HFFc6 (cell line): ENCODE data around the gene BCLAF1. TPM values are rescaled to one million over a fixed set of nuclear protein-coding genes. Genes with fewer than 3 reads are reported as not detected.

Source experiments
- DNase-seq: peaks from one replicate; pipeline ENCODE4 v3.0.0-alpha.2; 2018
- H3K27ac Mint-ChIP-seq: 2 replicates; pipeline ENCODE4 v1.8.0; 2020; ENCODE audit warnings: mild to moderate bottlenecking, mixed read lengths
- H3K27me3 Mint-ChIP-seq: 2 replicates; pipeline ENCODE4 v1.8.0; 2021; ENCODE audit warnings: mild to moderate bottlenecking, moderate library complexity, mixed read lengths; ENCODE audit not compliant: insufficient read depth
- H3K36me3 Mint-ChIP-seq: 2 replicates; pipeline ENCODE4 v1.8.0; 2021; ENCODE audit warnings: low read depth, mixed read lengths
- H3K4me1 Mint-ChIP-seq: 2 replicates; pipeline ENCODE4 v1.8.0; 2020; ENCODE audit warnings: low read depth, mixed read lengths
- H3K4me3 Mint-ChIP-seq: 2 replicates; pipeline ENCODE4 v1.8.0; 2020; ENCODE audit warnings: mild to moderate bottlenecking, moderate library complexity, mixed read lengths
- H3K9me3 Mint-ChIP-seq: 2 replicates; pipeline ENCODE4 v1.8.0; 2020; ENCODE audit warnings: mild to moderate bottlenecking, mixed read lengths
- total RNA-seq, 6 experiments: library from RNA; stranded (reverse); fragmentation: NEBNext Ultra II Directional; extraction: Animal tissue kit (Norgen Biotek cat#: 25700); gene quantifications; 2 replicates in 1 of 6; 3 replicates in 5 of 6; pipeline ENCODE4 v1.2.3, GENCODE V29; 2021
- TF ChIP-seq, protein P1 (sequence below): fragments of 200-600 bp; sonication (generic); IDR thresholded peaks from 2 replicates; pipeline ENCODE4 v1.5.0; 2021; ENCODE audit warnings: antibody characterized with exemption, mild to moderate bottlenecking

BCLAF1 gene
- total RNA-seq, 6 experiments from 2014 or later = 136 to 164 (median 153) TPM

DNA sequence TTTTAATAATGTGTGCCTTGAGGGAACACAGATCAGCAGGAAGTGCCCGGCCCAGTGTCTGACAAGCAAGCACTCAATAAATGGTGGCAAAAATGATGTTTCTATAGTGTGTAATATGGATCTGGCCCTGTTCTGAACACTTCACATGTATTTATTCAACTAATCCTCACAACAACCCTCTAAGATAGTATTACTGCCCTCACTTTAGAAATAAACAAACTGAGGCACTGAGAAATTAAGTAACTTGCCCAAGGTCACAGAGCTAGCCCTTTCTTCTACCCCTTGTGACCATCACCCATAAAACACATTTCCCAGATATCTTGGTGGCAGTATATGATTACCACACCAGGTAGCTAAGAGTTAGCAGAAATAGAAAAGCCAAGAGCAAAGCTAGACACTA lies 26.7 kb downstream of the BCLAF1 start:
- peaks cover 35% of the 10 kb centered on the region for H3K36me3 Mint-ChIP-seq
- DNase-seq = no peak
- no peaks in the 10 kb centered on the region for H3K9me3 Mint-ChIP-seq
- H3K4me1 Mint-ChIP-seq = no peaks in the 10 kb centered on the region
- no peak overlapping the region for H3K4me3 Mint-ChIP-seq
- TF ChIP-seq, protein P1, sequence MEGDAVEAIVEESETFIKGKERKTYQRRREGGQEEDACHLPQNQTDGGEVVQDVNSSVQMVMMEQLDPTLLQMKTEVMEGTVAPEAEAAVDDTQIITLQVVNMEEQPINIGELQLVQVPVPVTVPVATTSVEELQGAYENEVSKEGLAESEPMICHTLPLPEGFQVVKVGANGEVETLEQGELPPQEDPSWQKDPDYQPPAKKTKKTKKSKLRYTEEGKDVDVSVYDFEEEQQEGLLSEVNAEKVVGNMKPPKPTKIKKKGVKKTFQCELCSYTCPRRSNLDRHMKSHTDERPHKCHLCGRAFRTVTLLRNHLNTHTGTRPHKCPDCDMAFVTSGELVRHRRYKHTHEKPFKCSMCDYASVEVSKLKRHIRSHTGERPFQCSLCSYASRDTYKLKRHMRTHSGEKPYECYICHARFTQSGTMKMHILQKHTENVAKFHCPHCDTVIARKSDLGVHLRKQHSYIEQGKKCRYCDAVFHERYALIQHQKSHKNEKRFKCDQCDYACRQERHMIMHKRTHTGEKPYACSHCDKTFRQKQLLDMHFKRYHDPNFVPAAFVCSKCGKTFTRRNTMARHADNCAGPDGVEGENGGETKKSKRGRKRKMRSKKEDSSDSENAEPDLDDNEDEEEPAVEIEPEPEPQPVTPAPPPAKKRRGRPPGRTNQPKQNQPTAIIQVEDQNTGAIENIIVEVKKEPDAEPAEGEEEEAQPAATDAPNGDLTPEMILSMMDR = no peak
- no peaks in the 10 kb centered on the region for H3K27me3 Mint-ChIP-seq
- no peak overlapping the region for H3K27ac Mint-ChIP-seq

DNA sequence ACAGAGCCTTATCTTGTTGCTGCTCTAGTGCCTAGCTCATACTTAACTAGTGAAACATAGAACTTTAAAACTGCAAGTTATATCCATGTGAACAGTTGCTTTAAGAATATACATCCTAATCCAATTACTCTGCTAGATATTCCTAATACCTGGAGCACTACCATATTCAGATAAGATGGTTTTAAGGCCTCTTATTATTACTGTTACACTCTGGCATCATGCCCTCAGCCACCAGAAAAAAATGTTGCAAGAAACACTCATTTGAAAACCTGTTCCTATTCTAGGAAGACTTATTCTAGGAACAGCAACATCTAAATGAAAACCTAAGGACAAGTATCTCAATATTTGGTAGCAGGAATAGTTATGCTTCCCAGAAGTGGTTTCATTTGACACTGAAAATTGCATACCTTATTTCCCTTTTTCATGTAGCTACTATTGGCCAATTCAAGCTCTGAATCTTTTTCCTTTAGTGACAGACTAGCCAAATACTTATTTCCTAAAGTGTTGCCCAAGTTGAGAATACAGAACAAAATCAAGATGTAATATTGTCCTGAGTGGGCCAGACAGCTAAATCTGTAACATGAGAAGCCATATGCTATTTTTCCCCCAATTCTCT lies 34.7 kb downstream of the BCLAF1 start:
- DNase-seq = no peak
- TF ChIP-seq, protein P1 = no peak
- Mint-ChIP-seq H3K4me1 (peaks cover 27% of the 10 kb centered on the region), H3K36me3 (peaks cover 7% of the 10 kb centered on the region; the same call in 1 of the 2 replicates), H3K4me3 (no peak overlapping the region), H3K27me3 (peaks cover under 1% of the 10 kb centered on the region; the same call in 1 of the 2 replicates), H3K27ac (no peak overlapping the region), H3K9me3 (no peaks in the 10 kb centered on the region)

DNA sequence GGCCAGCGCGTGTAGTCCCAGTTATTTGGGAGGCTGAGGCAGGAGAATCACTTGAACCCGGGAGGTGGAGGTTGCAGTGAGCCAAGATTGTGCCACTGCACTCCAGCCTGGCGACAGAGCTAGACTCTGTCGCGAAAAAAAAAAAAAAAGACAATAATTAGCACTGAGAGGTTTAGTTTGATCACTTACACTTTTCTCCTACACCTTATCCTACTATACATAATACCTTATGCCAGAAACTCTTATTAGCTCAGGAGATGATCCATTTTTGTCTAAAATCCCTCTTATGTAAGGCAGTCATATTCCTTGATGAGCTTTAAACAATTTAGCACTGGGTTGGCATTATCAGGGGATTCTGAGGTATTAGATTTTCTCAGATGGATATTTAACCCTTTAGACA lies 35.9 kb downstream of the BCLAF1 start:
- no peak overlapping the region for H3K4me3 Mint-ChIP-seq
- no peak for DNase-seq
- H3K27me3 Mint-ChIP-seq = peaks cover 8% of the 10 kb centered on the region
- H3K27ac Mint-ChIP-seq = no peak overlapping the region; the same call in 1 of the 2 replicates
- no peaks in the 10 kb centered on the region for H3K9me3 Mint-ChIP-seq
- TF ChIP-seq, protein P1 = no peak
- H3K36me3 Mint-ChIP-seq = no peaks in the 10 kb centered on the region; the same call in 1 of the 2 replicates
- H3K4me1 Mint-ChIP-seq = peaks cover 37% of the 10 kb centered on the region

DNA sequence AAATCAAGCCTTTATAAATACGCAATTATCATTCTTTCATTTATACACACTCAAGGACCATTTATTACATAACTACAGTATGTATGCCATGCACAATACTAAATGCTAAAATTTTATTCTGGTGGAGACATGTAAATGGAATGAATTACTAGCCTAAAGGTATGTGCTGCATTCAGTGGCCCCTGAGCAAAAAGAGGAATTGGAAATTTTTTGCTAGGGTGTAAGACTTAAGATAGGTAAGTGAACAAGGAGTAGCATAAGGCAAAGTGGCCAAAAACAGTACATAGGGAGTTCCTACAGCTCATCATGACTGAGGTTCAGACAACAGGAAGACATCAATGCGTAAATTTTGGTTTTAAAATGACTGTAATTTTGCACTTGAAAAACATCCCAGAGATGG lies 37.2 kb downstream of the BCLAF1 start:
- TF ChIP-seq, protein P1 = no peak
- Mint-ChIP-seq H3K36me3 (peaks cover 7% of the 10 kb centered on the region), H3K27ac (no peak overlapping the region; the same call in 1 of the 2 replicates), H3K4me1 (peaks cover 50% of the 10 kb centered on the region), H3K27me3 (peaks cover 8% of the 10 kb centered on the region), H3K9me3 (no peaks in the 10 kb centered on the region), H3K4me3 (no peak overlapping the region)
- DNase-seq = no peak

DNA sequence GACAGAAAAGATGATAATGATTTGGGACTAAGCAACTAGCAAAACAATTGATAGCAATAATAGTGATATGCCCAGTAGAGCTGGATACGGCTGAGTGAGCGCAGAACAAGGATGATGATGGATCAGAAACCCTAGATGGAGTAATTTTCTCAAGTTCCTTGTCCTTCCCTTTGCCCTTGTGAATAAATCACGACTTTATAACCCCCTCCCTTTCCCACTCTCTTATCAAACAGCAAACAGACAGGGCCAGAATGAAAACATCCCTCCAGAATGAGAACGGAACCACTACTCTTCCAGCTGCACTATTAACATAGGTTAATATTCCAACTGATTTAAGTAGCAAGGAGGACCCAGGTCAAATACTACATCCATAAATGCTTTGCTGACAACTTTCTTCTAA lies 38.3 kb downstream of the BCLAF1 start:
- no peak for DNase-seq

More for the DNA sequence above, 38.3 kb downstream of the BCLAF1 start:
- Mint-ChIP-seq H3K27me3 (peaks cover 8% of the 10 kb centered on the region), H3K4me3 (peak overlapping the region; percentile 97), H3K36me3 (peaks cover 11% of the 10 kb centered on the region), H3K4me1 (peaks cover 52% of the 10 kb centered on the region), H3K9me3 (no peaks in the 10 kb centered on the region), H3K27ac (peak overlapping the region; percentile 86)
- TF ChIP-seq, protein P1 = no peak
